H1 (cell line): ENCODE results near the gene C2orf76.

ENCODE experiments used
- ATF3 ChIP-seq: IDR thresholded peaks from 2 replicates; pipeline ENCODE4 v1.6.1; 2011; ENCODE audit warnings: low read depth, mild to moderate bottlenecking, low read length; ENCODE audit not compliant: insufficient read depth
- CHD2 ChIP-seq: IDR thresholded peaks from 2 replicates; pipeline ENCODE4 v1.6.1; 2012; ENCODE audit warnings: low read length, improper control_type of control experiment
- CREB1 ChIP-seq: IDR thresholded peaks from 2 replicates; pipeline ENCODE4 v1.6.1; 2012; ENCODE audit warnings: inconsistent platforms
- EP300 ChIP-seq, 2 experiments: IDR thresholded peaks; 1 replicate in 1 of 2; 2 replicates in 1 of 2; pipeline ENCODE4 v1.6.1; 2011 to 2012; ENCODE audit warnings: low read depth in 2 of 2, low read length in 2 of 2, mild to moderate bottlenecking in 2 of 2, borderline replicate concordance in 1 of 2, inconsistent platforms in 1 of 2, moderate library complexity in 1 of 2
- EZH2 ChIP-seq: fragments of 200-600 bp; sonication (generic); IDR thresholded peaks from 2 replicates; pipeline ENCODE4 v1.7.1; 2012; ENCODE audit warnings: low read depth, mild to moderate bottlenecking, moderate library complexity, low read length, inconsistent platforms; ENCODE audit not compliant: severe bottlenecking
- MAX ChIP-seq: IDR thresholded peaks from 2 replicates; pipeline ENCODE4 v1.6.1; 2012; ENCODE audit warnings: inconsistent platforms
- POLR2A ChIP-seq, 2 experiments: IDR thresholded peaks; 1 replicate in 1 of 2; 2 replicates in 1 of 2; pipeline ENCODE4 v1.6.1; 2011; ENCODE audit warnings: low read depth in 2 of 2, low read length in 2 of 2, mild to moderate bottlenecking in 2 of 2; ENCODE audit errors: control extremely low read depth in 1 of 2
- POLR2AphosphoS5 ChIP-seq: IDR thresholded peaks from 2 replicates; pipeline ENCODE4 v1.6.1; 2011; ENCODE audit warnings: low read depth, low read length
- SUZ12 ChIP-seq: fragments of 200-600 bp; sonication (generic); IDR thresholded peaks from 2 replicates; pipeline ENCODE4 v1.6.1; 2012; ENCODE audit warnings: mild to moderate bottlenecking, inconsistent platforms, low read length, moderate library complexity, mixed read lengths
- TEAD4 ChIP-seq: IDR thresholded peaks from 2 replicates; pipeline ENCODE4 v1.6.1; 2012; ENCODE audit warnings: low read depth, low read length, inconsistent platforms, mixed read lengths
- TF ChIP-seq, protein P1 (sequence below), 3 experiments: IDR thresholded peaks; 1 replicate in 2 of 3; 2 replicates in 1 of 3; pipeline versions ENCODE4 v1.5.1 to v1.6.1; 2011; ENCODE audit warnings: low read length in 3 of 3, mild to moderate bottlenecking in 3 of 3, inconsistent platforms in 2 of 3, low read depth in 1 of 3, moderate library complexity in 1 of 3; ENCODE audit not compliant: insufficient read depth in 1 of 3; ENCODE audit errors: control extremely low read depth in 1 of 3

DNA sequence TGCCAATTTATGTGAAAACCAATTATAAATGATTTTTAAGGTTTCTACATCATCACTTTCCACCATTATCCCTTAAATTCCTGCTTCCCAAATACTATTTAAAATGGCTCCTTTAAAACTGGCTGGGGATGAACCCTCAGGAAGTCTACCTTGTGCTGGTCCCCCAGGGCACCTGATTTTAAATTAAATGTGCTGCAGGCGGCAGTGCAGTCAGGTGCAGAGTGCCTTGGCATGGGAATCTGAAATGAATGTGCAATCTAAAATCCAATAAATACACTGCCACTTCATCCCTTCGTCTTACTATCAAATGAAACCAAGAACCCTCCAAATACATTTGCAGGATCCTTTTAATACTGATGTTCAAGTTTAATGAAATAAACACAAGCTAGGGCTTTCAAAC lies 61.8 kb downstream of the C2orf76 start:
- TF ChIP-seq TEAD4 (no peak), EP300 (IDR thresholded peaks at IDR 0.05; ENCODE audit: borderline replicate concordance in 1 of 2, low read depth in 2 of 2, low read length in 2 of 2) (no peak), ATF3 (no peak), EZH2 (no peak), MAX (no peak), CREB1 (no peak), POLR2A (IDR thresholded peaks at IDR 0.05; ENCODE audit: control extremely low read depth in 1 of 2, low read depth in 2 of 2, low read length in 2 of 2) (no peak), CHD2 (no peak), POLR2AphosphoS5 (no peak), SUZ12 (no peak)
- TF ChIP-seq, protein P1, sequence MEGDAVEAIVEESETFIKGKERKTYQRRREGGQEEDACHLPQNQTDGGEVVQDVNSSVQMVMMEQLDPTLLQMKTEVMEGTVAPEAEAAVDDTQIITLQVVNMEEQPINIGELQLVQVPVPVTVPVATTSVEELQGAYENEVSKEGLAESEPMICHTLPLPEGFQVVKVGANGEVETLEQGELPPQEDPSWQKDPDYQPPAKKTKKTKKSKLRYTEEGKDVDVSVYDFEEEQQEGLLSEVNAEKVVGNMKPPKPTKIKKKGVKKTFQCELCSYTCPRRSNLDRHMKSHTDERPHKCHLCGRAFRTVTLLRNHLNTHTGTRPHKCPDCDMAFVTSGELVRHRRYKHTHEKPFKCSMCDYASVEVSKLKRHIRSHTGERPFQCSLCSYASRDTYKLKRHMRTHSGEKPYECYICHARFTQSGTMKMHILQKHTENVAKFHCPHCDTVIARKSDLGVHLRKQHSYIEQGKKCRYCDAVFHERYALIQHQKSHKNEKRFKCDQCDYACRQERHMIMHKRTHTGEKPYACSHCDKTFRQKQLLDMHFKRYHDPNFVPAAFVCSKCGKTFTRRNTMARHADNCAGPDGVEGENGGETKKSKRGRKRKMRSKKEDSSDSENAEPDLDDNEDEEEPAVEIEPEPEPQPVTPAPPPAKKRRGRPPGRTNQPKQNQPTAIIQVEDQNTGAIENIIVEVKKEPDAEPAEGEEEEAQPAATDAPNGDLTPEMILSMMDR (IDR thresholded peaks at IDR 0.05; ENCODE audit: control extremely low read depth in 1 of 3, insufficient read depth in 1 of 3, low read depth in 1 of 3, low read length in 3 of 3): no peak
